GM12873 (cell line): ENCODE measurements around the gene SRPK2.

ENCODE experiments used
- TF ChIP-seq, protein P1 (sequence below): IDR thresholded peaks from 2 replicates; pipeline ENCODE4 v1.5.1; 2012; ENCODE audit warnings: low read depth, mild to moderate bottlenecking, moderate library complexity, low read length, control low read depth; ENCODE audit not compliant: insufficient read depth; ENCODE audit errors: missing control alignments

Gene SRPK2

DNA sequence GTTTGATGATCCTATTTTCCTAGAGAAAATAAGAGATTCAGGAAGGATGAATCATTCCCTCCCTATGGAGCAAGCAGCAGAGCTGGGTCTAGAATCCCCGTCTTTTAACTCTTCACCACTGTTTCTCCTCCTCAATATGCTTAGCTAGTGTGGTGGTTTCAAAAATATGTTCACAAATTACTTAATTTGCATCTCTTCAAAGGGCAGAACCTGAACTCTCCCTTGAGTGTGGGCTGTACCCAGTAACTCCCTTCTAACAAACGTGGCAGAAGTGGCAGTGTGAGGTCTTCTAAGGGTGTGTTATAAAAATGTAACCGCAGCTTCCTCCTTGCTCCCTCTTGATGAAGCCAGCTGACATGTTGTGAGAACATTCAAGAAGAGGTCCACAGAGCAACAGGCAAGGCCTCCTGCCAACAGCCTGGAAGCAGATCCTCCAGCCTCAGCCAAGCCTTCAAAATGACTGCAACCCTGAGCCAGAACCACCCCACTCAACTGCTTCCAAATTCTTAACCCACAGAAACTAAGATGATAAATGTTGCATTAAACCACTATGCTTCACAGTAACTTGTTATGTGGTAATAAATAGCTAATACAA, 36.6 kb downstream of the SRPK2 start:
- TF ChIP-seq, protein P1, sequence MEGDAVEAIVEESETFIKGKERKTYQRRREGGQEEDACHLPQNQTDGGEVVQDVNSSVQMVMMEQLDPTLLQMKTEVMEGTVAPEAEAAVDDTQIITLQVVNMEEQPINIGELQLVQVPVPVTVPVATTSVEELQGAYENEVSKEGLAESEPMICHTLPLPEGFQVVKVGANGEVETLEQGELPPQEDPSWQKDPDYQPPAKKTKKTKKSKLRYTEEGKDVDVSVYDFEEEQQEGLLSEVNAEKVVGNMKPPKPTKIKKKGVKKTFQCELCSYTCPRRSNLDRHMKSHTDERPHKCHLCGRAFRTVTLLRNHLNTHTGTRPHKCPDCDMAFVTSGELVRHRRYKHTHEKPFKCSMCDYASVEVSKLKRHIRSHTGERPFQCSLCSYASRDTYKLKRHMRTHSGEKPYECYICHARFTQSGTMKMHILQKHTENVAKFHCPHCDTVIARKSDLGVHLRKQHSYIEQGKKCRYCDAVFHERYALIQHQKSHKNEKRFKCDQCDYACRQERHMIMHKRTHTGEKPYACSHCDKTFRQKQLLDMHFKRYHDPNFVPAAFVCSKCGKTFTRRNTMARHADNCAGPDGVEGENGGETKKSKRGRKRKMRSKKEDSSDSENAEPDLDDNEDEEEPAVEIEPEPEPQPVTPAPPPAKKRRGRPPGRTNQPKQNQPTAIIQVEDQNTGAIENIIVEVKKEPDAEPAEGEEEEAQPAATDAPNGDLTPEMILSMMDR: no peak

DNA sequence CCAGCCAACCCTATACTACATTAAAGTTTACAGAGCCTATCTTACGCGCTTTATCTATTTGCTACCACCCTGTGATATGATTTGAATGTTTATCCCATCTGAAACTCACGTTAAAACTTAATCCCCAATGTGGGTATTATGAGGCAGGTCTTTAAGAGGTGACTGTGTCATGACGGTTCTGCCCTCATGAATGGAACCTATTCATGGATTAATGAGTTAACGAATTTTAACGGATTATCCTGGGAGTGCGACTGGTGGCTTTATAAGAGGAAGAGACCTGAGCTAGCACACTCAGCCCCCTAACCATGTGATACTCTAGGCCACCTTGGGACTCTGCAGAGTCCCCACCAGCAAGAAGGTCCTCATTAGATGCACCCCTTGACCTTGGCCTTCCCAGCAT, 37.8 kb downstream of the SRPK2 start:
- TF ChIP-seq, protein P1: no peak

GRCh38 chr7:105346593-105347322, 42.0 kb downstream of the SRPK2 start:
- TF ChIP-seq, protein P1: no peak

- TF ChIP-seq, protein P1: no peak
Observed at GRCh38 chr7:105346138-105346537, 42.6 kb downstream of the SRPK2 start.

- TF ChIP-seq, protein P1: no peak
Observed at GRCh38 chr7:105345725-105346124, 43.0 kb downstream of the SRPK2 start.

- TF ChIP-seq, protein P1: no peak
Observed at GRCh38 chr7:105345003-105345402, 43.7 kb downstream of the SRPK2 start.

- TF ChIP-seq, protein P1: no peak
Observed at GRCh38 chr7:105339404-105340323, 49.1 kb downstream of the SRPK2 start.
